Endothelial cell of coronary artery (primary cell): ENCODE measurements around the gene KCNK15. TPM values are rescaled to one million over a fixed set of nuclear protein-coding genes. Genes with fewer than 3 reads are reported as not detected.

Source experiments
- total RNA-seq: library from RNA; depleted of rRNA; stranded (reverse); fragments of >200 nt; gene quantifications from 2 replicates; pipeline ENCODE4 v1.2.3, GENCODE V29; 2014

KCNK15 gene
- total RNA-seq: 0.09 TPM in 1 of 2 replicates, not detected in the other

GRCh38 chr20:44745598-44746366 is at the start of gene KCNK15:
TSS of gene KCNK15 (plus strand) at chr20:44745865. CDS start at chr20:44745911, 46 bp downstream.

GRCh38 chr20:44714701-44715498 is 30.8 kb upstream of the KCNK15 start, which contains the start of gene CCN5:
TSS of gene CCN5 (plus strand) at chr20:44715369. CDS start at chr20:44715391, 22 bp downstream.

Other genes starting within 250 kb of the KCNK15 start
- 74.5 and 92.5 TPM in 2 replicates for gene SERINC3, start 223.8 kb upstream of the KCNK15 start, total RNA-seq
- 91.2 and 240 TPM in 2 replicates for gene PKIG, start 163.3 kb upstream of the KCNK15 start, total RNA-seq
- gene ADA, start 94.2 kb upstream of the KCNK15 start, total RNA-seq: 27.7 and 28.2 TPM in 2 replicates
- gene CCN5, start 30.5 kb upstream of the KCNK15 start, total RNA-seq: 0.09 and 0.66 TPM in 2 replicates
- not detected in 2 replicates for gene RIMS4, start 64.7 kb downstream of the KCNK15 start, total RNA-seq
- 111 and 112 TPM in 2 replicates for gene YWHAB, start 139.8 kb downstream of the KCNK15 start, total RNA-seq
- gene PABPC1L, start 164.2 kb downstream of the KCNK15 start, total RNA-seq: 1.5 and 4.3 TPM in 2 replicates
- 16.4 and 27.3 TPM in 2 replicates for gene TOMM34, start 214.5 kb downstream of the KCNK15 start, total RNA-seq
- gene STK4, start 220.6 kb downstream of the KCNK15 start, total RNA-seq: 17.4 and 26.2 TPM in 2 replicates